HUDEP-2 (cell line): Measurements from ENCODE around the gene BCAN.
"Not testable (repeated sequence)": the region's sequence is repeated elsewhere in the genome, so short reads cannot be mapped to it uniquely, and the experiment has no call there.

Experiments used
- DNase-seq, 76 experiments: peaks; one replicate each; lab custom pipeline; 2025; ENCODE audit not compliant: unreplicated experiment in 76 of 76; lab: John Stamatoyannopoulos, UW

Gene BCAN

GRCh38 chr1:156641761-156642264, at the start of gene BCAN:
BCAN (plus strand) TSS chr1:156642117; CDS start chr1:156646055, 3,938 bp downstream.
- no peak for DNase-seq

DNA sequence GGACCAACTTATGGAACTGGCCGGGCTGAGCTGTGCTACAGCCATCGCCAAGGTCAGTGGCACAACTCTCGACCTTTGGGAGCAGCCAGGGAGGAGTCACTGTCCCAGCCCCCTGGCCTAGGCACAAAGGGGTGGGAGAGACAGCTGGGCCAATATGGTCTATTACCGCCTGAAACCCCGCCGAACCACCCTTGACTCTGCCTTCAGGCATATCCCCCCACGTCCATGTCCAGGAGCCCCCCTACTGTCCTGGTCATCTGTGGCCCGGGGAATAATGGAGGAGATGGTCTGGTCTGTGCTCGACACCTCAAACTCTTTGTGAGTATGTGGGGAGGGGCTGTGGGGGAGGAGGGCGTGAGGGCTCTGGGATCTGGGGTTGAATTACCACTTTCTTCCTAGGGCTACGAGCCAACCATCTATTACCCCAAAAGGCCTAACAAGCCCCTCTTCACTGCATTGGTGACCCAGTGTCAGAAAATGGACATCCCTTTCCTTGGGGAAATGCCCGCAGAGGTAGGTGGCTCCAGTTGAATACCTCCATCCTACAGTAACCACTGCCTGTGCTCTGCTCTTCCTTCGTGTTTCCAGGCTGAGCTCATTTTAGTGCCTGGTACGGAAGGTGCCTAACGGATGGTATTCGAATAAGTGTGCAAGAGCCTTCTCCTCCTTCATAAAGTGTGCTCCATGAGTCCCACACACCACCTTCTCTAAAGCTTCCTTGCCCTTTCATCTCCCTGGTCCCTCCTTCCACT, 49.6 kb upstream of the BCAN start:
- DNase-seq, result peak in 3 of 76 experiments; percentile 37 to 45 (median 43)

GRCh38 chr1:156592910-156593660, 48.8 kb upstream of the BCAN start:
- DNase-seq, result no peak

GRCh38 chr1:156593661-156593989, 48.3 kb upstream of the BCAN start:
- no peak for DNase-seq

DNA sequence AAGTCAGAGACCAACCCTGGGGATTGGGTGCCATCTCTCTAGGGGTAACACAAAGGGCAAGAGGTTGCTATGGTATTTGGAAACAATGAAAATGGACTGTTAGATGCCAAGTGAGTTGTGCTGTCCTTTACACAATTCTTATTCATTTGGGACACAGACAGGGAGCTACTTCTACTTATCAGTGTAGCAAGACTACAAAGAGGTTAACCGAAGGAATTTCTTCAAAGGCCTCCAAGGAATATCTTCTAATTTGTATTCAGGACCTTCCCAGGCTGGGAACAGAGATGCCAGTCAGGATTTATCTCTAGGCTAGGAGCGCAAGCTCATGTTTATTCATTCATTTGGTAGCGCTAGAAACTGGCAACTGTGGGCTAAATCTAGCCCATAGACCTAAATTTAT, 47.7 kb upstream of the BCAN start:
- no peak for DNase-seq

GRCh38 chr1:156595016-156595415, 46.9 kb upstream of the BCAN start:
- DNase-seq, result no peak

GRCh38 chr1:156596426-156596825, 45.5 kb upstream of the BCAN start:
- DNase-seq, result no peak

DNA sequence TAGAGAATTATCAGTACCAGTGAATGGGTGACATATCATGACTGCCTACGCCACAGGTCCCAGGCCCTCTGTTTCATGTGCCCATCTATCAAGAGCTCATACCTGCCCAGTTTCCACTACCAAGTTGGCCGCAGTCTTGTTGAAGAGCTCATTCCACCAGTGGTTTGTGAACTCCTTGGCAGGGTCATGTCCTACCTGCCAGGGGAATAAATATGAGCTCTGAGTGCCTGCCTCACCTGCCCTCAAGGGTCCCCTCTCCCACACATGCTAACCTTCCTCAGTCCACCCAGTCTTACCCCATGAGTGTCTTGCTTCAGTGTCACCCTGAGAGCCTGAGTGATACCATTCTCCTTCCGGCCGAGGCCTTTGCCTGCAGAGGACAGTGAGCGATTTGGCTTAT, 43.8 kb upstream of the BCAN start:
- no peak for DNase-seq

- DNase-seq, result no peak
Measured at GRCh38 chr1:156598731-156599432, 43.0 kb upstream of the BCAN start.

- DNase-seq, result peak in 17 of 76 experiments; percentile 8 to 58 (median 25)
Measured at GRCh38 chr1:156599811-156600210, 42.1 kb upstream of the BCAN start.

- DNase-seq, result peak in 2 of 76 experiments; percentile 16 to 34
Measured at GRCh38 chr1:156600733-156601121, 41.2 kb upstream of the BCAN start.

GRCh38 chr1:156601122-156601830, 40.6 kb upstream of the BCAN start, which contains the start of gene GPATCH4:
GPATCH4 (minus strand) TSS chr1:156601479.
- peak in 70 of 76 experiments; percentile 15 to 78 (median 56) for DNase-seq

DNA sequence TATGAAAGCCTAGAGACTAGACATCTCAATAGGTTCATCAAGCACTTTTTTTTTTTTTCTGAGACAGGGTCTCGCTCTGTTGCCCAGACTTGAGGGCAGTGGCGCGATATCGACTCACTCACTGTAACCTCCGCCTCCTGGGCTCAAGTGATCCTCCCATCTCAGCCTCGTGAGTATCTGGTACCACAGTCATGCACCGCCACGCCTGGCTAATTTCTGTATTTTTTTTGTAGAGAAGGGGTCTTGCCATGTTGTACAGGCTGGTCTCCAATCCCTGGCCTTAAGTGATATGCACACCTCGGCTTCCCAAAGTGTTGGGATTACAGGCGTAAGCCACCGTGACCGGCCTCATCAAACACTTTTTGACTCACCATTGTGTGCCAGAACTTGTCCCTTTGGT, 40.0 kb upstream of the BCAN start:
- DNase-seq, result no peak

DNA sequence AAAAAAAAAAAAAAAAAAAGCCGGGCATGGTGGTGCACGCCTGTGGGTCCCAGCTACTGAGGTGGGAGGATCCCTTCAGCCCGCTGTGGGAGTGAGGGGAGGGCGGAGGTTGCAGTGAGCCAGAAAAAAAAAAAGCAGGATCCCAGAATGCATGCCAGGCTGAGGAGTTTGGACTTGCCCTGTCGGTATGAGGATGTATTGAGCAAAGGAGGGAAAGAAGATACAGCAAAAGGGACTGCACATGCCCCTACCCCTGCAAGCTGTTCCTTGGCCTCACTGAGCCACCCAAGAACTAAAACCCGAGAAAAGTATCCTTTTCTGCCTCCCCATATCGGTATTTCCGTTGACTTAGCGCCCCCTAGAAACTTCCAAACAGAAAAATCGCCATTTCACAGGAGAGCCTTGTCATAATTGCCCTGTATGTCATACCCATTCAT, 39.3 kb upstream of the BCAN start:
- peak in 9 of 76 experiments; percentile 12 to 36 (median 22) for DNase-seq

DNA sequence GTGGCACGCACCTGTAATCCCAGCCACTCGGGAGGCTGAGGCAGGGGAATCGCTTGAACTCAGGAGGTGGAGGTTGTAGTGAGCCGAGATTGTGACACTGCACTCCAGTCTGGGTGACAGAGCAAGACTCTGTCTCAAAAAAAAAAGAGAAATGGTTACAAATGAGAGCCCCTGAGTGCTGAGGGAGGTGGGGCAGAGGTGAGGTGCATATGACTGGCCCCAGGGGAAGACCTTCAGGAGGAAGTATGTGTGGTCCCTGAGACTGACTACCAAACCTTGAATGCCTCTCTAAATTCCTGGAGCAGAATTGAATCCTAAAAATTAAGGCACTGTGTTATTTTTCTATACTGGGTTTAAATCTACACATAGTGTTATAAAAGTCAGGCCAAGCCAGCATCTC, 34.6 kb upstream of the BCAN start:
- not testable (repeated sequence) for DNase-seq

GRCh38 chr1:156608036-156608674, 33.8 kb upstream of the BCAN start:
- DNase-seq, result peak in 51 of 76 experiments; percentile 10 to 69 (median 33)

- DNase-seq, result peak in 20 of 76 experiments; percentile 4 to 43 (median 22)
Measured at GRCh38 chr1:156608981-156609380, 32.9 kb upstream of the BCAN start.

- DNase-seq, result not testable (repeated sequence)
Measured at GRCh38 chr1:156610072-156610471, 31.8 kb upstream of the BCAN start.

- DNase-seq, result no peak
Measured at GRCh38 chr1:156612666-156613065, 29.3 kb upstream of the BCAN start.

- no peak for DNase-seq
Measured at GRCh38 chr1:156615946-156616345, 26.0 kb upstream of the BCAN start.
